Body of pancreas (tissue), 4 donors: ENCODE measurements around the gene WWOX.

Experiments
- POLR2A ChIP-seq, 3 donors: fragments of 450-650 bp; IDR thresholded peaks; one replicate each; pipeline ENCODE4 v1.6.1; 2016; ENCODE audit warnings: antibody characterized with exemption in 3 of 3, mild to moderate bottlenecking in 2 of 3
- TF ChIP-seq, protein P1 (sequence below), 7 experiments: fragments of 450-650 bp in 4 of 7; fragments of 200-600 bp in 3 of 7; sonication (generic) in 3 of 7; IDR thresholded peaks; one replicate each; pipeline ENCODE4 v1.5.1; 2016 to 2019; ENCODE audit warnings: antibody characterized with exemption in 7 of 7

GRCh38 chr16:78791011-78791410, 691.6 kb downstream of the WWOX start:
- TF ChIP-seq POLR2A (IDR thresholded peaks at IDR 0.05) = no peak
- TF ChIP-seq, protein P1, sequence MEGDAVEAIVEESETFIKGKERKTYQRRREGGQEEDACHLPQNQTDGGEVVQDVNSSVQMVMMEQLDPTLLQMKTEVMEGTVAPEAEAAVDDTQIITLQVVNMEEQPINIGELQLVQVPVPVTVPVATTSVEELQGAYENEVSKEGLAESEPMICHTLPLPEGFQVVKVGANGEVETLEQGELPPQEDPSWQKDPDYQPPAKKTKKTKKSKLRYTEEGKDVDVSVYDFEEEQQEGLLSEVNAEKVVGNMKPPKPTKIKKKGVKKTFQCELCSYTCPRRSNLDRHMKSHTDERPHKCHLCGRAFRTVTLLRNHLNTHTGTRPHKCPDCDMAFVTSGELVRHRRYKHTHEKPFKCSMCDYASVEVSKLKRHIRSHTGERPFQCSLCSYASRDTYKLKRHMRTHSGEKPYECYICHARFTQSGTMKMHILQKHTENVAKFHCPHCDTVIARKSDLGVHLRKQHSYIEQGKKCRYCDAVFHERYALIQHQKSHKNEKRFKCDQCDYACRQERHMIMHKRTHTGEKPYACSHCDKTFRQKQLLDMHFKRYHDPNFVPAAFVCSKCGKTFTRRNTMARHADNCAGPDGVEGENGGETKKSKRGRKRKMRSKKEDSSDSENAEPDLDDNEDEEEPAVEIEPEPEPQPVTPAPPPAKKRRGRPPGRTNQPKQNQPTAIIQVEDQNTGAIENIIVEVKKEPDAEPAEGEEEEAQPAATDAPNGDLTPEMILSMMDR (IDR thresholded peaks at IDR 0.05) = no peak
